ENCODE data around the gene SYNGAP1.
"Not testable (repeated sequence)": the region's sequence is repeated elsewhere in the genome, so short reads cannot be mapped to it uniquely, and the experiment has no call there.

SYNGAP1 gene

DNA sequence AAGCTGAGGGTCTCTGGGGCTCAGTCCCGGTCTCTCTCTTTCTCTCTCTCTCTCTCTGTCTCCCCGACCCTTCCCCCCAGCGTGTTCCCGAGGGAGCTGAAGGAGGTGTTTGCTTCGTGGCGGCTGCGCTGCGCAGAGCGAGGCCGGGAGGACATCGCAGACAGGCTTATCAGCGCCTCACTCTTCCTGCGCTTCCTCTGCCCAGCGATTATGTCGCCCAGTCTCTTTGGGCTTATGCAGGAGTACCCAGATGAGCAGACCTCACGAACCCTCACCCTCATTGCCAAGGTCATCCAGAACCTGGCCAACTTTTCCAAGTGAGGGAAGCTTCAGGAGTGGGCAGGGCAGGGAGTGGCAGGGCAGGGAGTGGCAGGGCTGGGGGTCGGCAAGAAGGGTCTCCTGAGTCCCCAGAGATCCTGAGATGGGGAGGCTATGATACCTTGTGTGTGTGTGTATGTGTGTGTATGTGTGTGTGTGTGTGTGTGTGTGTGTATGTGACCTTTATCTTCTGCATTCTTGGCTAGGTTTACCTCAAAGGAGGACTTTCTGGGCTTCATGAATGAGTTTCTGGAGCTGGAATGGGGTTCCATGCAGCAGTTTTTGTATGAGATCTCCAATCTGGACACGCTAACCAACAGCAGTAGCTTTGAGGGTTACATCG is 20.9 kb downstream of the SYNGAP1 start:
- DNase-seq = no peak

DNA sequence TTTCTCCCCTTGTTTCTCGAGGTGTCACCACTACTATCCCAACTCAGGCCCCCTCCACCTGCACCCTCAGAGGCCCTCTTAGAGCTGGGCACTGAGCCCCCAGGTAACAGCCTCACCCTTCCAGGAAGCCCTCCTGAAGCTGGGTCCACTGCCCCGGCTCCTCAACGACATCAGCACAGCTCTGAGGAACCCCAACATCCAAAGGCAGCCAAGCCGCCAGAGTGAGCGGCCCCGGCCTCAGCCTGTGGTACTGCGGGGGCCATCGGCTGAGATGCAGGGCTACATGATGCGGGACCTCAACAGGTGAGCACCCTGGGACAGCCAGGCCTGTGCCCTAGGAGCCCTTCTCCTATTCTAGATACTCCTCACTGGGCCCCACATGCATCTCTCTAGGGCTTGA is 21.6 kb downstream of the SYNGAP1 start:
- DNase-seq = no peak

DNA sequence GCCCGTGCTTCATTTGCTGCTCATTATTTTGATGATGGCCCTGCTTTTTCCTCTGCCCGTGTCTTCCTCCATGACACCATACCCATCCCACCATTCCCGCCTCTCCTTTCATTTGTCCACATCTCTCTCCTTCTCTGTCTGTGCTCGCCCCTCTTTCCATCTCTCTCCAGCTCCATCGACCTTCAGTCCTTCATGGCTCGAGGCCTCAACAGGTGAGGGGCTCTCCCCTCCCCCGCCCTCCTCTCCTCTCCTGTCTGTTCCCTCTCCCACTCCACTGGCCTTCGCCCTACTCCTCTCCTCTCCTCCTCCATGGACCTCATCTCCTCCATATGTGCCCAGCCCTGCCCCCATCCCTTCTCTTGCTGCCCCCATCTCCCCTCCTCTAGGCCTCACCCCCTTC is 22.4 kb downstream of the SYNGAP1 start:
- DNase-seq = no peak

DNA sequence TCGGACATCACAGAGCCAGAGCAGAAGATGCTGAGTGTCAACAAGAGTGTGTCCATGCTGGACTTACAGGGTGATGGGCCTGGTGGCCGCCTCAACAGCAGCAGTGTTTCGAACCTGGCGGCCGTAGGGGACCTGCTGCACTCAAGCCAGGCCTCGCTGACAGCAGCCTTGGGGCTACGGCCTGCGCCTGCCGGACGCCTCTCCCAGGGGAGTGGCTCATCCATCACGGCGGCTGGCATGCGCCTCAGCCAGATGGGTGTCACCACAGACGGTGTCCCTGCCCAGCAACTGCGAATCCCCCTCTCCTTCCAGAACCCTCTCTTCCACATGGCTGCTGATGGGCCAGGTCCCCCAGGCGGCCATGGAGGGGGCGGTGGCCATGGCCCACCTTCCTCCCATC is 23.2 kb downstream of the SYNGAP1 start:
- no peak for DNase-seq

DNA sequence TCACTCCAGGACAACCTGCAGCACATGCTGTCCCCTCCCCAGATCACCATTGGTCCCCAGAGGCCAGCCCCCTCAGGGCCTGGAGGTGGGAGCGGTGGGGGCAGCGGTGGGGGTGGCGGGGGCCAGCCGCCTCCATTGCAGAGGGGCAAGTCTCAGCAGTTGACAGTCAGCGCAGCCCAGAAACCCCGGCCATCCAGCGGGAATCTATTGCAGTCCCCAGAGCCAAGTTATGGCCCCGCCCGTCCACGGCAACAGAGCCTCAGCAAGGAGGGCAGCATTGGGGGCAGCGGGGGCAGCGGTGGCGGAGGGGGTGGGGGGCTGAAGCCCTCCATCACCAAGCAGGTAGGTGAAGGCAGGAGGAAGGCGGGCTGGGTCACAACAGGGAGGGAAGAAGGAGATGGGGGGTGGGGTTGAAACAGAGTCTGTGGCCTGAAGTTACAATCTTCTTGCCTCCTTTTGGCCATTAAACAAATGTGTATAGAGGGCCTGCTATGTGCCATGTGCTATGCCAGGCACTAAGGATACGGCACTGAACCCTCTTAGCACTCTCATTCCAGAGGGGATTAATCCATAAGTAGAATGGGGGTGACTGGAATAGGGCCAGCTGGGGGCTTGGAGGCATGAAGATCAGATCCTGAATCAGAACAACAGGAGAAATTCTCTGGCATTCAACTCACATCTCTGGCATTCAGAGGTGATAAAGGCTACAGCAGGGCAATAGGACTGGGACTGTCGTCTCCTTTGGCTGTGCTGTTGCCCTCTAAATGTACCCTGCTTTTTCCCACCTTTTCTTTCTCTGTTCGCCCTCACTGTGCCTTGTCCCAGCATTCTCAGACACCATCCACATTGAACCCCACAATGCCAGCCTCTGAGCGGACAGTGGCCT is 24.0 kb downstream of the SYNGAP1 start:
- DNase-seq = no peak

DNA sequence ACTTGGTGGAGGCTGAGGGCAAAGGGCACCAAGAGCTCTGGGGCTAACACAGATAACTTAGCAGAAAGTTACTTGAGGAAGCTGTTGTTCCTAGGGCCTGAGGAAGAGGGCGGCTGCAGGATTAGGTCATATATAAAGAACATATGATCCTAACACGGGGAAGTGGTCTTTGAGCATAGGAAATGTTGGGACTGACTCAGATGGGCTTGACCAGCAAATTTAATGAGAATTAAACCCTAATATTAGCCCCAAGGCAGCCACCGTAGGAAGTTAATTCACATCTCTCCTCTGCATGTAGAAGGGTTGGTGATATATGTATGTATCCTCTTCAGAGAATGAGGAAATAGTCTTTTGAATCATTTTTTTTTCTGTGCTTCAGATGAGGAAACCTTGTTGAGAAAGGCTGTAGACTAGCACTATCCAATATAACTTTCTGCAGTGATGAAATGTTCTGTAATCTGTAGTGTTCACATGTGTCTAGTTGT is 25.3 kb downstream of the SYNGAP1 start:
- no peak for DNase-seq

DNA sequence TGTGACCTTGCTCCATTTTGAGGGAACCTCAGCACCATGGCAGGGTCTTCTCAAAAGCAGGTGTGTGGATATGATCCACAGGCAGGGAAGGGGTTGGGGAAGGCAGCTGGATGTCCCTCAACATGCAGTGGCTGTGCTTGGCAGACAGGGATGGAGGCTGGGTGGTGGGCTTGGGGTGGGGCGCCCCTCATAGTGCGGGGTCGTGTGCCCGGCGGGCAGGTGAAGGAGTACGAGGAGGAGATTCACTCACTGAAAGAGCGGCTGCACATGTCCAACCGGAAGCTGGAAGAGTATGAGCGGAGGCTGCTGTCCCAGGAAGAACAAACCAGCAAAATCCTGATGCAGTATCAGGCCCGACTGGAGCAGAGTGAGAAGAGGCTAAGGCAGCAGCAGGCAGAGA is 26.5 kb downstream of the SYNGAP1 start:
- no peak for DNase-seq

DNA sequence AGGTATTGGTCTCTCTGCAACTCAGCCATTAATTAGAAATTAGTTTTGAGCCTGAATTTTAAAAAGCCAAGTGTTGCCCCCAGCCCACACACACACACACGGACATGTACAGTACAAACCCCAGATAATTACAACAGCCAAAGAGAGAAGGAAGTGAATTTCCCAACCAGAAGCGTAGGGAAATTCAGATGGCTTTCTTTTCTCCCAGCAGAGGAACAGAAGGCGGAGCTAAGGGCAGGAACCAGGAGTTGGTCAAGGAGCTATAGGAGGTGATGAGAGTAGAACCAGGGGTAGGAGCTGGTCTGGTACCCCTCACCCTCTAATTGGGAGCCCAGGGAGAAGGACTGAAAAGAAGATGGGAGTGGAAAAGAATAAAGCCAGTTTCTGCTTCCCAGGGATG is 30.6 kb downstream of the SYNGAP1 start:
- no peak for DNase-seq

DNA sequence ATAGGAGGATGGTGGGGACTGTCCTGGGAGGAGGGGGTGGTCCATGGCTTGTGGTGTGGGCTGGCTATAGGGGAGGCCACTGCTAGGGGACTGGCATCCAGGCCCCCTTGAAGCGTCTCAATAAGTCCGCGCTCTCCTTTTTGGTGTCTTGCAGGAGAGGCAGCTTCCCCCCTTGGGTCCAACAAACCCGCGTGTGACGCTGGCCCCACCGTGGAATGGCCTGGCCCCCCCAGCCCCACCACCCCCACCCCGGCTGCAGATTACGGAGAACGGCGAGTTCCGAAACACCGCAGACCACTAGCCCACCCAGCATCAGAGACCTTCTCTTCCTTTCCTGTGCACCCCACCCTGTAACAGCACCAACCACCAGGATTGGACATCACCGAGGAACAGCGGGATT is 31.7 kb downstream of the SYNGAP1 start:
- DNase-seq = no peak

DNA sequence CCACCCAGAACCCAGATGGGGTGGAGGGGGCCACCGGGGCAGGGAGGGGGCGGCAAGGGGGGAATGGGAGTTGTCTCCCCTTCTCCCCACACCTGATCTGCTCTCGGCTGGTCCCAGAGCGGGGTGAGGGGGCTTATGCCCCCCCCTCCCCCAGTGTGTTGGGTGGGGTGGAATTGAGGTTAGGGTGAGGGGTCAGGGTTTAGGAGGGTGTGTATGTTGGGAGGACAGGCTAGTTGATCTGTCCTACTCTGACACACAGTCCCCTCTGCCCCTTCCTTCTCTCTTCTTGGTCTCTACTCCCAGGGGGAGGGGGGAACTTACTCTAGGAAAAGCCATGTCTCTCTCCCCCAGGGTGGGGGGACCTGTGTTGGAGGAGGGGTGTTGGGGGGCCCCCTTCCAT is 32.6 kb downstream of the SYNGAP1 start:
- no peak for DNase-seq

DNA sequence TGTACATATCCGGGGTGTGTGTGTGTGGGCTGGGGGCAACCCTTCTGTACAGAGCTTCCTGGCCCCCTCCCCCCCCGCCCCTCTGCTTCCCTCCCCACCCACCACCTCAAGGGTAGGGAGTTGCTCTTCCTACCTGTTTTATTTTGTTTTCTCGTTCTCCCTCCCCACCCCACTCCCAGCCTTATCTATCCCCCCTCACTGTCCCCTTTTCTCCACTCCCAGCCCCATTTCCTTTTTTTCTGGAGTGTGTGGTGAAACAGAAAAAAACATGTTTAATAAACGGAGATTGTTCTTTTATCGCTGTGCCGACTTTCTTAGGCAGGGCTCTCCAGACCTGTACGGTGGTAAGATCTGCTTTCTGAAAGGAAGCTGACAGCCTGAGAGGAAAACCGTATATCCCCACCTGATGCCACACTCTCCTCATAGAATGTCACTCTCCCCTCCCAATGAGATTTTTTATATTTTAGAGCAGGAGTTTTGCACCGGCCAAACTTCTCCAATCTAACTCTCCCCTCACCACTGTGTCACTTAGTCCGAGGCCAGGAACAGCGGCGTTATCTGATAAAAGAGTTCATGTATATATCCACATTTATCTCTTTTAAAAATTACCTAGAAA is 33.6 kb downstream of the SYNGAP1 start:
- no peak for DNase-seq

DNA sequence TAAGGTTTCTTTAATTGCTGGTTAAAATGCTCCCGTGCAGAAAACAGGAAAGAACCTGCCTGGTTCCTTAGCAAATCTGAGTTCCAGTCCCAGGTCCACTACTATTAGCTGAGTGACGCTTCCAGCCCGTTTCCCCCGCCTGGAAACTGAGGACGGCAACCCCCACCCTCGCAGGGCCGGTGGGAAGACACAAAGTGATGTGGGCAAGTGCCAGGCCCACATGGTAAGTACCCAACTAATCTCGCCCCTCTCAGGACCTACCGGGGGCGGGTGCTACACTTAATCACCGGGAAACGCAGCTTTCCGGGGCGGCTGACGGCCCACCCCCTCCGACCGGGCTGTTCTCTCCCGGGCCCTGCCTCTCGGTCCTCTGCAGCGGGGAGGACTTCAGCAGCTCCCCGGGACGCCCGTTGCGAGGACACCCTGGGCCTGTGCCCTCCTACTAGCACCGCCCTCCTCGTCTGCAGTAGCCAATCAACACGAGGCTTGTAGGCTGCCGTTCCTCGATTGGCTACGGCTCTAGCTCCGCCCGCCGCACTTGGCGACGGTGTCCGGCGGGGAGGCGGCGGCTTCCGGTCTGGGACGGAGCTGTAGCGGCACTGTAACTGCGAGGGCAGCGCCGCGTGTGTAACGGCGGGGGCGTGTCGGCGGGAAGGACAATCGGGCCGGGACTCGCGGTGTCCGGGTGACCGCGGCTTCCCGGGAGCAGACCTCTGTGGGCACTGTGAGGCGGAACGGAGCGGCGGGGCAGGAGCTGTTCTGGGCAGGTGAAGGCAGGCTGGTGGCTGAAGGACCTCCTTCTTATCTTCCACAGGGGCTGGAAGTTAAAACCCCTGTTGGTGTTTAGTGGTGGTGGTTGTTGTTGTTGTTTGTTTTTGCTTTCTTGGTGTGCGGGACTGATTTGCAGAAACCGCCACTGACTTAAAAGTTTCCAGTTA is 34.4 kb downstream of the SYNGAP1 start, which contains the start of gene ZBTB9:
Gene ZBTB9 (plus strand): TSS at position 568 of the 938 bp plus-strand sequence. CDS start 525 bp downstream, outside the sequence.
- peak; percentile 96 for DNase-seq

DNA sequence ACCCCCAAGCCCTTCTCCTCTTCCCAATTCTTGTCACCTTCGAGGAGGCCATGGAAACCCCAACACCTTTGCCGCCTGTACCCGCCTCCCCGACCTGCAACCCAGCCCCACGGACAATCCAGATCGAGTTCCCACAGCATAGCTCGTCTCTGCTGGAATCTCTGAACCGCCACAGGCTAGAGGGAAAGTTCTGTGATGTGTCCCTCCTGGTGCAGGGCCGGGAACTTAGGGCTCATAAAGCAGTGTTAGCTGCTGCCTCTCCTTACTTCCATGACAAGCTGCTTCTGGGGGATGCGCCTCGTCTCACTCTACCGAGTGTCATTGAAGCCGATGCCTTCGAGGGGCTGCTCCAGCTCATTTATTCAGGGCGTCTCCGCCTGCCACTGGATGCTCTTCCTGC is 35.2 kb downstream of the SYNGAP1 start:
- DNase-seq = no peak

DNA sequence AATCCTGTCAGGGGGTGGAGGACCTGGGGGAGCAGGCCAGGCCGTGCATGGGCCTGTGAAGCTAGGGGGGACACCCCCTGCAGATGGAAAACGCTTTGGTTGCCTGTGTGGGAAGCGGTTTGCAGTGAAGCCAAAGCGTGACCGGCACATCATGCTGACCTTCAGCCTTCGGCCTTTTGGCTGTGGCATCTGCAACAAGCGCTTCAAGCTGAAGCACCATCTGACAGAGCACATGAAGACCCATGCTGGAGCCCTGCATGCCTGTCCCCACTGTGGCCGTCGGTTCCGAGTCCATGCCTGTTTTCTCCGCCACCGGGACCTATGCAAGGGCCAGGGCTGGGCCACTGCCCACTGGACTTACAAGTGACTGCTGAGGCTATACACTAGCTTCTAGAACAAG is 36.3 kb downstream of the SYNGAP1 start:
- no peak for DNase-seq

DNA sequence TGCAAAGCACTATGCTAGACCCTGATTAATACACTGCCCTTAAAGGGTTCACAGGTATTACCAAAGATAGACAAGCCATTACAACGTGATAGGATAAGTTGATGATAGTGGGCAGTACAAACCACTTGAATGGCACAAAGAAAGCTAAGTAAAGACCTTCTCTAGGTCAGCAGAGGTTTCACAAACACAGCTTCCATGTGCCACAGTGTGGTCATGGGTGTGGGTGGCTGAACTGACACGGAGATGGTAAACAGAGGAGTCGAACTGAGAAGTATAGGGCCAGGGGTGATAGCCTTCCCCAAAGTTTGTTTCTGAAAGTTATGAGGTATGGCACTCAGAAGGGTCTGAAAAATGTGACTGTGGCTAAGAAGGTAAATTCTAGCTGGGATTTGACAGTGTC is 38.8 kb downstream of the SYNGAP1 start:
- no peak for DNase-seq

DNA sequence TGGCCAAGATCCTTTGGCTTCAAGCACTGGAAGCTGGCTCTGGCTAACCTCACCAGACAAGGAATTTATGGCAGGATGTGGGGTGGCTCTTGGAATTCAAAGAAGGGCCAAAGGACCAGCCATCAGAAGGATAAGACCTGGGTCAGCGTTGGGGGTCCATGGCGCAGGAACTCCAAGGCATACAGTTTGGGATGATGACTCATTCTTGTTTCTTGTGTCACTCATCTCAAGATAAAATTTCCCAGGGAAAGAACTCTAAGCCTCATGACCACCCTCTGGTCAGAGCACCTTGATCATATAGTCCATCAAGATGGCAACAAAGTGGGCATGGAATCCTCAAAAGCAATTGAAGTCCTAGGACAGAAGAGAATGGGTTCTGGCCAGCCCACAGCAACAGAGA is 39.4 kb downstream of the SYNGAP1 start:
- no peak for DNase-seq

DNA sequence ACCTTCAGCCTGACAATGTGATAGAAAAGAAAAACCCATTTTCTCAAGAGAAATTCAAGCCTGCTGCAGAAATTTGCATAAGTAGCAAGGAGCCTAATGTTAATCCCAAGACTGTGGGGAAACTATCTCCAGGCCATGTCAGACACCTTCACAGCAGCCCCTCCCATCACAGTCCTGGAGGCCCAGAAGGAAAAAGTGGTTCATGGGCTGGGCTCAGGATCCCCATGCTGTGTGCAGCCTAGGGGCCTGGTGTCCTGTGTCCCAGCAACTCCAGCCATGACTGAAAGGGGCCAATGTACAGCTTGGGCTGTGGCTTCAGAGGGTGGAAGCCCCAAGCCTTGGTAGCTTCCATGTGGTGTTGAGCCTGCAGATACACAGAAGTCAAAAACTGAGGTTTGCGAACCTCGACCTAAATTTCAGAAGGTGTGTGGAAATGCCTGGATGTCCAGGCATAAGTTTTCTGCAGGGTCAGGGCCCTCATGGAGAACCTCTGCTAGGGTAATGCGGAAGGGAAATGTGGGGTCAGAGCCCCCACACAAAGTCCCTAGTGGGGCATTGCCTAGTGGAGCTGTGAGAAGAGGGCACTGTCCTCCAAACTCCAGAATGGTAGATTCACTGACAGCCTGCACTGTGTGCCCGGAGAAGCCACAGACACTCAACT is 46.3 kb downstream of the SYNGAP1 start:
- DNase-seq = no peak

DNA sequence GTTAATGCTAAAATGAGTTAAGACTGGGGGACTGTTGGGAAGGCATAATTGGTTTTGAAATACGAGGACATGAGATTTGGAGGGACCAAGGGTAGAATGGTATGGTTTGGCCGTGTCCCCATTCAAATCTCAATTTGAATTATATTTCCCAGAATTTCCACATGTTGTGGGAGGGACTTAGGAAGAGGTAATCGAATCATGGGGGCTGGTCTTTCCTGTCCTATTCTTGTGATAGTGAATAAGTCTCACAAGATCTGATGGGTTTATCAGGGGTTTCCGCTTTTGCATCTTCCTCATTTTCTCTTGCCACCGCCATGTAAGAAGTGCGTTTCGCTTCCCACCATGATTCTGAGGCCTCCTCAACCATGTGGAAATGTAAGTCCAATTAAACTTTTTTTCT is 47.2 kb downstream of the SYNGAP1 start:
- DNase-seq = no peak

DNA sequence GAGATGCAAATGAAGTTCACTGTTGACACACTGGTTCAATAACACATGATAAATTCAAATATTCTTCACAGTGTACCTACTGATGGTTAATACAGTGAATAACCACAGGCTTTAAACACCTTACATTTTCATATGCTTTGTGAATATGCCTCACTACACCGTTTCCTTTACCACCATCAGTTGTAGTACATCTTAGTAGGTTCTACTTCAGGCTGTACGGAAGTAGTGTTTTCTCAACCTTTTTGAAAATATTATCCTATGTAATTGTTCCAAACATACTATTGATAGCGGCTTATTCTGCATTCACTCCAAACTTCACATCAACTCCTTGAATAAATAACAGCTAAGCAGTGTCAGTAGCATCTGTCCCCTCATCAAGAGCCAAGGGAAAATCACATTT is 49.8 kb downstream of the SYNGAP1 start:
- DNase-seq = no peak

DNA sequence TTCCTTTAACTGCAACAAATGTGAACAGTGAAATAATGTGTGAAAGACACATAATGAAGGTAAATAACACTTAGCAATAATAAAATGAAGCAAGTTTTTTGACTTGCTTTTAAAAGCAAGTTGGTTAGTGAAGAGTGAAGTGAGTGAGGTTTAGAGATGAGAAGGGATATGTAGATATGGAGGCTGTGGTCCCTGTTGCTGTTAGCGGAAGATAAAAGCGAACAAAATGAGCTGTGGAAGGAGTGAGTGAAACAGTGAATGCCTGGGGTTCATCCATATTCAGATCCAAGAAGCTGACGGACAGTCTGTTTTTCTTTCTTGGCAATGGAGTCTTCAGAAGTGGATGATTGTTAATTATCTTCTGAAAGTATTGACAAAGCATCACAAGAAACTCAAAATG is 58.0 kb downstream of the SYNGAP1 start:
- DNase-seq = no peak

DNA sequence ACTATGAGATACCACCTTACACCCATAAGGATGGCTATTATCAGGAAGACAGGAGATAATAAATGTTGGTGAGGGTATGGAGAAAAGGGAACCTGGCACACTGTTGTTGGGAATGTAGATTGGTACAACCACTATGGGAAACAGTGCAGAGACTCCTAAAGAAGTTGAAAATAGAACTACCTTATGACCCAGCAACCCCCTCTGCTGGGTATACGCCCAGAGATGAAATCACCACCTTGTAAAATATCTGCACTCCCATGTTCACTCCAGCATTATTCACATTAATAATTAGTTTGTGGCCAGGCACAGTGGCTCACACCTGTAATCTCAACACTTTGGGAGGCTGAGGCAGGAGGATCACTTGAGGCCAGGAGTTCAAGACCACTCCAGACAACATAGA is 61.3 kb downstream of the SYNGAP1 start:
- DNase-seq = no peak

DNA sequence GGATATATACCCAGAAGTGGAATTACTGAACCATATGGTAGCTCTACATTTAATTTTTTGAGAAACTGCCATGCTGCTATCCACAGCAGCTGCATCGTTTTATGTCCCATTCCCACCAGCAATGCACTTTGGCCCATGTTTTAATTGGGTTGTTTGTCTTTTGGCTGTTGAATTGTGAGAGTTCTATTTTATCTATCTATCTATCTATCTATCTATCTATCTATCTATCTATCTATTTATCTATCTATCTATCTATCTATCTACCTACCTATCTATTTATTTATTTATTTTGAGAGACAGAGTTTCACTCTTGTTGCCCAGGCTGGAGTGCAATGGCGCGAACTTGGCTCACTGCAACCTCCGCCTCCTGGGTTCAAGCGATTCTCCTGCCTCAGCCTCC is 62.8 kb downstream of the SYNGAP1 start:
- DNase-seq = not testable (repeated sequence)

Data from retina (tissue), 1 donor.